H9 (cell line): ENCODE measurements around the gene CPM. TPM values are rescaled to one million over a fixed set of nuclear protein-coding genes. Genes with fewer than 3 reads are reported as not detected.
"Not testable (repeated sequence)": the region's sequence is repeated elsewhere in the genome, so short reads cannot be mapped to it uniquely, and the experiment has no call there.

ENCODE experiments used
- DNase-seq: peaks from one replicate; pipeline ENCODE4 v3.0.0-alpha.2; 2017
- H2AFZ ChIP-seq: one replicate; pipeline ENCODE4 v1.6.1; 2013; ENCODE audit warnings: mild to moderate bottlenecking, low read length, control low read depth, moderate library complexity
- H2AK5ac ChIP-seq: 2 replicates; pipeline ENCODE4 v1.6.1; 2013; ENCODE audit warnings: low read length, control low read depth, mixed read lengths; ENCODE audit not compliant: insufficient read length
- H2BK120ac ChIP-seq: one replicate; pipeline ENCODE4 v1.6.1; 2013; ENCODE audit warnings: low read depth, mild to moderate bottlenecking, low read length, control low read depth, inconsistent platforms; ENCODE audit not compliant: poor library complexity, severe bottlenecking
- H2BK12ac ChIP-seq: 2 replicates; pipeline ENCODE4 v1.6.1; 2013; ENCODE audit warnings: low read length, control low read depth, mixed read lengths, low read depth; ENCODE audit not compliant: insufficient read length
- H2BK15ac ChIP-seq: 2 replicates; pipeline ENCODE4 v1.6.1; 2013; ENCODE audit warnings: low read depth, low read length, control low read depth
- H2BK20ac ChIP-seq: one replicate; pipeline ENCODE4 v1.6.1; 2013; ENCODE audit warnings: low read depth, mild to moderate bottlenecking, low read length, control low read depth, inconsistent platforms; ENCODE audit not compliant: poor library complexity, severe bottlenecking
- H2BK5ac ChIP-seq: 2 replicates; pipeline ENCODE4 v1.6.1; 2013; ENCODE audit warnings: low read length, control low read depth, mixed read lengths; ENCODE audit not compliant: insufficient read length
- H3K14ac ChIP-seq: 2 replicates; pipeline ENCODE4 v1.6.1; 2013; ENCODE audit warnings: low read length, control low read depth; ENCODE audit not compliant: insufficient read depth
- H3K18ac ChIP-seq: 2 replicates; pipeline ENCODE4 v1.6.1; 2013; ENCODE audit warnings: low read depth, mild to moderate bottlenecking, mixed read lengths, low read length, control low read depth; ENCODE audit not compliant: insufficient read length
- H3K23ac ChIP-seq: 2 replicates; pipeline ENCODE4 v1.6.1; 2013; ENCODE audit warnings: low read length, control low read depth, mixed read lengths, low read depth; ENCODE audit not compliant: insufficient read length
- H3K23me2 ChIP-seq: 2 replicates; pipeline ENCODE4 v1.6.1; 2013; ENCODE audit warnings: low read depth, mild to moderate bottlenecking, mixed read lengths, low read length, control low read depth; ENCODE audit not compliant: insufficient read length, poor library complexity, severe bottlenecking
- H3K27ac ChIP-seq: 2 replicates; pipeline ENCODE4 v1.5.1; 2013; ENCODE audit warnings: low read length, control low read depth, mixed read lengths, low read depth; ENCODE audit not compliant: insufficient read length
- H3K27me3 ChIP-seq: 2 replicates; pipeline ENCODE4 v1.6.1; 2013; ENCODE audit warnings: low read length, control low read depth, inconsistent platforms; ENCODE audit not compliant: insufficient read depth
- H3K4ac ChIP-seq: 2 replicates; pipeline ENCODE4 v1.6.1; 2013; ENCODE audit warnings: low read depth, mild to moderate bottlenecking, control low read depth, inconsistent platforms, low read length, moderate library complexity
- H3K4me1 ChIP-seq: 2 replicates; pipeline ENCODE4 v1.6.1; 2013; ENCODE audit warnings: low read length, control low read depth, inconsistent platforms; ENCODE audit not compliant: insufficient read depth
- H3K4me2 ChIP-seq: 2 replicates; pipeline ENCODE4 v1.6.1; 2013; ENCODE audit warnings: low read length, control low read depth, mixed read lengths; ENCODE audit not compliant: insufficient read length, insufficient read depth
- H3K56ac ChIP-seq: 2 replicates; pipeline ENCODE4 v1.6.1; 2013; ENCODE audit warnings: low read depth, mild to moderate bottlenecking, mixed read lengths, low read length, control low read depth; ENCODE audit not compliant: insufficient read length
- H3K79me1 ChIP-seq: 2 replicates; pipeline ENCODE4 v1.6.1; 2013; ENCODE audit warnings: low read depth, mild to moderate bottlenecking, moderate library complexity, low read length, control low read depth, inconsistent platforms; ENCODE audit not compliant: insufficient read depth, poor library complexity, severe bottlenecking
- H3K79me2 ChIP-seq: 2 replicates; pipeline ENCODE4 v1.6.1; 2013; ENCODE audit warnings: low read length, control low read depth, inconsistent platforms; ENCODE audit not compliant: insufficient read depth
- H3K9ac ChIP-seq: 2 replicates; pipeline ENCODE4 v1.6.1; 2013; ENCODE audit warnings: low read length, control low read depth, mixed read lengths; ENCODE audit not compliant: insufficient read length; ENCODE audit errors: extremely low read depth
- H3K9me3 ChIP-seq: one replicate; pipeline ENCODE4 v1.6.1; 2013; ENCODE audit warnings: low read depth, low read length, inconsistent platforms; ENCODE audit not compliant: control insufficient read depth
- H3T11ph ChIP-seq: one replicate; pipeline ENCODE4 v1.6.1; 2013; ENCODE audit warnings: mild to moderate bottlenecking, low read length, control low read depth, inconsistent platforms
- H4K20me1 ChIP-seq: one replicate; pipeline ENCODE4 v1.6.1; 2013; ENCODE audit not compliant: control insufficient read depth, insufficient read length, insufficient read depth
- H4K5ac ChIP-seq: 2 replicates; pipeline ENCODE4 v1.6.1; 2013; ENCODE audit warnings: low read depth, mild to moderate bottlenecking, mixed read lengths, low read length, control low read depth; ENCODE audit not compliant: insufficient read length
- H4K8ac ChIP-seq: replicated peaks from 2 replicates; pipeline ENCODE4 v1.6.1; 2013; ENCODE audit warnings: low read length, control low read depth, mixed read lengths, low read depth; ENCODE audit not compliant: insufficient read length
- H4K91ac ChIP-seq: 2 replicates; pipeline ENCODE4 v1.6.1; 2013; ENCODE audit warnings: low read depth, mild to moderate bottlenecking, moderate library complexity, mixed read lengths, low read length, control low read depth; ENCODE audit not compliant: insufficient read length
- H3K27ac Mint-ChIP-seq, 3 experiments: 2 replicates in 2 of 3; 3 replicates in 1 of 3; pipeline ENCODE4 v1.8.0; 2020 to 2021; ENCODE audit warnings: mixed read lengths in 3 of 3, mild to moderate bottlenecking in 1 of 3, moderate library complexity in 1 of 3
- H3K27me3 Mint-ChIP-seq: 2 replicates; pipeline ENCODE4 v1.8.0; 2021; ENCODE audit warnings: low read depth, mild to moderate bottlenecking, moderate library complexity, mixed read lengths
- H3K36me3 Mint-ChIP-seq, 3 experiments: 2 replicates in 2 of 3; 3 replicates in 1 of 3; pipeline ENCODE4 v1.8.0; 2020 to 2021; ENCODE audit warnings: low read depth in 3 of 3, mixed read lengths in 3 of 3; ENCODE audit not compliant: insufficient read depth in 1 of 3
- H3K4me1 Mint-ChIP-seq, 2 experiments: 2 replicates each; pipeline ENCODE4 v1.8.0; 2020; ENCODE audit warnings: mixed read lengths in 2 of 2
- H3K4me3 Mint-ChIP-seq, 2 experiments: 2 replicates in 1 of 2; 3 replicates in 1 of 2; pipeline ENCODE4 v1.8.0; 2020 to 2021; ENCODE audit warnings: mild to moderate bottlenecking in 2 of 2, mixed read lengths in 2 of 2, moderate library complexity in 1 of 2
- H3K9me3 Mint-ChIP-seq, 2 experiments: 2 replicates in 1 of 2; 3 replicates in 1 of 2; pipeline ENCODE4 v1.8.0; 2020; ENCODE audit warnings: mild to moderate bottlenecking in 2 of 2, mixed read lengths in 2 of 2, moderate library complexity in 1 of 2
- WGBS: extraction: QIAGEN DNeasy Blood & Tissue Kit; methylation state at CpG from one replicate; pipeline ENCODE4 v1.1.7; 2013; ENCODE audit warnings: missing lambda C conversion rate, low lambda C conversion rate, mixed read lengths; ENCODE audit not compliant: insufficient read length; ENCODE audit errors: extremely low coverage; 5-methylcytosine and 5-hydroxymethylcytosine counted together
- total RNA-seq: library from RNA; stranded (reverse); gene quantifications from 2 replicates; pipeline ENCODE4 v1.2.1, GENCODE V29; 2021
- TF ChIP-seq, protein P1 (sequence below): fragments of 200-600 bp; sonication (generic); conservative IDR thresholded peaks from 3 replicates; pipeline ENCODE4 v1.8.0; 2021; ENCODE audit warnings: antibody characterized with exemption, mild to moderate bottlenecking

CPM gene
- total RNA-seq, 1 experiment from 2014 or later, result 1.2 TPM

DNA sequence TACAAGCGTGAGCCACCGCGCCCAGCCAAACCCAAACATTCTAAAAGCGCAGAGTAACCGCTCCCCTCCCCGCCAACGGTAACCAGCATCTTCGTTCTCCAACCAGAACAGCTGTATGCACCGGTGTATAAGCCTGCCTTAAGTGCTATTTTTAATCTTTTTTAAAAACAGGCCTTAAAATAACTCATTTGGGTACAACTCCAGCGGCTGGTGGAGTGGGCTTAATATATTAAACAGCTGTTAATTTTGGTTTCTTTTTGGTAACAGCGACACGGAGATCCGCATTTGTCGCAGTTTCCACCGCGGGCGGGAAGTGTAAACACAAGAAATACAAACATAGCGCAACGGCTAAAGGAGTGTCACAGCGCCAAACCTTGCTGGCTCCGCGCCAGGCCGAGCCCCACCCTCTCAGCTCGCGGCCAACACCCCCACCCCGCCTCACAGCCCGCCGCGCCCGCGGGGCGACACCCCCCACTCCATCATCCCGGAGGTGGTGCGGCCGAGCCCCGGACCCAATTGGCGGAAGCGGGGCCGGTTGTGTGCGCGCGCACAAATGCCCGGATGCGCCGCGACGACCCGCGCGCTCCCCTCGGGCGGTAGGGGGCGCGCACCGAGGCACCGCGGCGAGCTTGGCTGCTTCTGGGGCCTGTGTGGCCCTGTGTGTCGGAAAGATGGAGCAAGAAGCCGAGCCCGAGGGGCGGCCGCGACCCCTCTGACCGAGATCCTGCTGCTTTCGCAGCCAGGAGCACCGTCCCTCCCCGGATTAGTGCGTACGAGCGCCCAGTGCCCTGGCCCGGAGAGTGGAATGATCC lies 125.2 kb downstream of the CPM start, which contains the start of gene MDM2:
TSS of gene MDM2 (plus strand) at position 602 of the 812 bp plus-strand sequence. CDS start 301 bp downstream, outside the sequence.
- Histone ChIP-seq H3K14ac (peak within 1 kb of the TSS; percentile 100), H3T11ph (peak within 1 kb of the TSS; percentile 47), H3K79me2 (peaks cover 4% of the 10 kb centered on the region; the same call in 1 of the 2 replicates), H3K9me3 (no peaks in the 10 kb centered on the region), H2AK5ac (peak within 1 kb of the TSS; percentile 42), H3K27me3 (no peaks in the 10 kb centered on the region), H2BK120ac (peak within 1 kb of the TSS; percentile 71), H2BK15ac (peak within 1 kb of the TSS; percentile 91; the same call in 1 of the 2 replicates), H2BK12ac (peak within 1 kb of the TSS; percentile 93), H3K4me2 (peak within 1 kb of the TSS; percentile 48), H3K23ac (no peak within 1 kb of the TSS), H3K27ac (peak within 1 kb of the TSS; percentile 93), H4K20me1 (no peaks in the 10 kb centered on the region), H3K23me2 (peaks cover 9% of the 10 kb centered on the region), H4K91ac (peak within 1 kb of the TSS; percentile 99), H4K5ac (peak within 1 kb of the TSS; percentile 99), H2BK20ac (no peak within 1 kb of the TSS), H2BK5ac (peak within 1 kb of the TSS; percentile 80), H4K8ac (no peak within 1 kb of the TSS), H3K4ac (peak within 1 kb of the TSS; percentile 95; the same call in 1 of the 2 replicates), H3K79me1 (no peaks in the 10 kb centered on the region), H3K18ac (peak within 1 kb of the TSS; percentile 99), H3K56ac (no peak within 1 kb of the TSS), H2AFZ (no peak within 1 kb of the TSS), H3K9ac (peak within 1 kb of the TSS; percentile 98), H3K4me1 (peaks cover 4% of the 10 kb centered on the region; the same call in 1 of the 2 replicates)
- H3K27me3 Mint-ChIP-seq, result no peaks in the 10 kb centered on the region
- H3K9me3 Mint-ChIP-seq, result peaks cover 0 to 2% of the 10 kb centered on the region in 2 experiments; a peak in 2 of 5 replicates
- no CpG with 5 or more reads among the region's 72 CpGs for WGBS
- H3K4me3 Mint-ChIP-seq, result peak within 1 kb of the TSS; percentile 94 to 95
- TF ChIP-seq, protein P1, sequence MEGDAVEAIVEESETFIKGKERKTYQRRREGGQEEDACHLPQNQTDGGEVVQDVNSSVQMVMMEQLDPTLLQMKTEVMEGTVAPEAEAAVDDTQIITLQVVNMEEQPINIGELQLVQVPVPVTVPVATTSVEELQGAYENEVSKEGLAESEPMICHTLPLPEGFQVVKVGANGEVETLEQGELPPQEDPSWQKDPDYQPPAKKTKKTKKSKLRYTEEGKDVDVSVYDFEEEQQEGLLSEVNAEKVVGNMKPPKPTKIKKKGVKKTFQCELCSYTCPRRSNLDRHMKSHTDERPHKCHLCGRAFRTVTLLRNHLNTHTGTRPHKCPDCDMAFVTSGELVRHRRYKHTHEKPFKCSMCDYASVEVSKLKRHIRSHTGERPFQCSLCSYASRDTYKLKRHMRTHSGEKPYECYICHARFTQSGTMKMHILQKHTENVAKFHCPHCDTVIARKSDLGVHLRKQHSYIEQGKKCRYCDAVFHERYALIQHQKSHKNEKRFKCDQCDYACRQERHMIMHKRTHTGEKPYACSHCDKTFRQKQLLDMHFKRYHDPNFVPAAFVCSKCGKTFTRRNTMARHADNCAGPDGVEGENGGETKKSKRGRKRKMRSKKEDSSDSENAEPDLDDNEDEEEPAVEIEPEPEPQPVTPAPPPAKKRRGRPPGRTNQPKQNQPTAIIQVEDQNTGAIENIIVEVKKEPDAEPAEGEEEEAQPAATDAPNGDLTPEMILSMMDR, result peak; percentile 73
- peak within 1 kb of the TSS; percentile 99 for H3K27ac Mint-ChIP-seq
- peak; percentile 98 for DNase-seq
- H3K36me3 Mint-ChIP-seq, result peaks cover 17 to 38% (median 34%) of the 10 kb centered on the region in 3 experiments
- H3K4me1 Mint-ChIP-seq, result peaks cover 32 to 33% of the 10 kb centered on the region in 2 experiments

DNA sequence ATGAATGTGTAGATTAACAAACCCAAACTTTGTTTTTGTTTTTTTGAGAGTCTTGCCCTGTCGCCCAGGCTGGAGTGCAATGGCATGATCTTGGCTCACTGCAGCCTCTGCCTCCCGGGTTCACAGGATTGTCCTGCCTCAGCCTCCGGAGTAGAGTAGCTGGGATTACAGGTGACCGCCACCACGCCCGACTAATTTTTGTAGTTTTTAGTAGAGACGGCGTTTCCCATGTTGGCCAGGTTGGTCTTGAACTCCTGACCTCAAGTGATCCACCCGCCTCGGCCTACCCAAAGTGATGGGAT lies 125.7 kb downstream of the CPM start:
- not testable (repeated sequence) for H2BK5ac ChIP-seq, H4K8ac ChIP-seq, H3K27me3 ChIP-seq, H3K9me3 ChIP-seq, H3K79me1 ChIP-seq, H2AK5ac ChIP-seq, H2BK20ac ChIP-seq, H3K23me2 ChIP-seq, H3K4me1 ChIP-seq, H3K79me2 ChIP-seq, H4K5ac ChIP-seq, H3K27me3 Mint-ChIP-seq, H3K4ac ChIP-seq, H4K91ac ChIP-seq, H2AFZ ChIP-seq, H4K20me1 ChIP-seq, H2BK120ac ChIP-seq, H2BK15ac ChIP-seq, H3K14ac ChIP-seq, H3K56ac ChIP-seq, H3T11ph ChIP-seq, H2BK12ac ChIP-seq, DNase-seq, H3K23ac ChIP-seq, H3K9me3 Mint-ChIP-seq
- Mint-ChIP-seq H3K36me3 (peaks cover 17 to 32% (median 29%) of the 10 kb centered on the region in 3 experiments), H3K27ac (peak overlapping the region; percentile 97), H3K4me3 (peak overlapping the region; percentile 94 to 95), H3K4me1 (peaks cover 29 to 33% of the 10 kb centered on the region in 2 experiments)
- WGBS, result no CpG with 5 or more reads among the region's 10 CpGs
- Histone ChIP-seq H3K18ac (peak overlapping the region; percentile 7), H3K27ac (peak overlapping the region; percentile 33), H3K4me2 (peak overlapping the region; percentile 48), H3K9ac (peak overlapping the region; percentile 28)
